ENCODE data around the gene RXRB.

Gene RXRB

DNA sequence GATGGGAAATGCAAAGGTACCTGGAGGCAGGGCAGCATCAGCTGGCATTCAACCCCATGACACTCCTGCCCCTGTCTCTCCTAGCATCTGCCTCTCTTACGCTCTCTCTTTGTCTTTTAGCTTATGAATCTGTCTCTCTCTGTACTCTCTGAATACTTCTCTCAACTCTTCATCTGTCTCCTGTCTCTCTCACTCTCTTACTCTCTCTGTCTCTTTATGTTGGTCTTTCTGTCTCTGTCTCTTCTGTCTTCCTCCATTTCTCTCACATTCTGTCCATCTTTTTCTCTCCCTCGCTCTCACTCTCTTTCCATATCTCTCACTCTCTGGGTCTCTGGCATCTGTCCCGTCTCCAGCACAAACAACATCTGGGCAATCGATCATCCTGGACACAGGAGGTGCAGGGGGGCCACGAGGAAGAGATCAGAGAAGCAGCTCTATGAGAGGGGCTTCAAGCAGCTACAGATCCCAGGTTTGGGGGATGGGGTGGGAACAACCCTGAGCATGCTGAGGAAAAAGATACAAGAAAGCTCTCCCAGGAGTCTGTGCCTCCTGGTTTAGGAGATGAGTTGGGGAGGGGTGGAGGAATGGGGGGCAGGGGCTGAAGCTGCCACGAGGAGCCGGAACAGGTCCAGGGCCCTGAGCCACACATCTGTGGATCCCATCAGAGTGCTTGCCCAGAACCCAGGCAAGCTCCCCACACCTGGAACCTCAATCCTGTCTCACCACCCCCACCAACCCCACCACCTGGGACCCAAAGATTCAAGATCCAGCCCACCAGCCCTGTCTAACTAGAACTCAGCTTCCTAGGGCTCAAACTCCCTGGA is 10.6 kb downstream of the RXRB start:
- H3K4me3 ChIP-seq (ENCODE audit: low read depth in 1 of 2, low read length in 1 of 2) = no peak overlapping the region
- H3K27me3 ChIP-seq = peaks cover 94% of the 10 kb centered on the region
- no peak overlapping the region for H3K27ac ChIP-seq
- H3K9me3 ChIP-seq = no peaks in the 10 kb centered on the region
- peaks cover 3 to 14% of the 10 kb centered on the region in 2 experiments for H3K4me1 ChIP-seq (ENCODE audit: control insufficient read depth in 1 of 2, insufficient read depth in 1 of 2, low read depth in 1 of 2, low read length in 1 of 2)
- peaks cover 13% of the 10 kb centered on the region for H3K36me3 ChIP-seq
- TF ChIP-seq, protein P1, sequence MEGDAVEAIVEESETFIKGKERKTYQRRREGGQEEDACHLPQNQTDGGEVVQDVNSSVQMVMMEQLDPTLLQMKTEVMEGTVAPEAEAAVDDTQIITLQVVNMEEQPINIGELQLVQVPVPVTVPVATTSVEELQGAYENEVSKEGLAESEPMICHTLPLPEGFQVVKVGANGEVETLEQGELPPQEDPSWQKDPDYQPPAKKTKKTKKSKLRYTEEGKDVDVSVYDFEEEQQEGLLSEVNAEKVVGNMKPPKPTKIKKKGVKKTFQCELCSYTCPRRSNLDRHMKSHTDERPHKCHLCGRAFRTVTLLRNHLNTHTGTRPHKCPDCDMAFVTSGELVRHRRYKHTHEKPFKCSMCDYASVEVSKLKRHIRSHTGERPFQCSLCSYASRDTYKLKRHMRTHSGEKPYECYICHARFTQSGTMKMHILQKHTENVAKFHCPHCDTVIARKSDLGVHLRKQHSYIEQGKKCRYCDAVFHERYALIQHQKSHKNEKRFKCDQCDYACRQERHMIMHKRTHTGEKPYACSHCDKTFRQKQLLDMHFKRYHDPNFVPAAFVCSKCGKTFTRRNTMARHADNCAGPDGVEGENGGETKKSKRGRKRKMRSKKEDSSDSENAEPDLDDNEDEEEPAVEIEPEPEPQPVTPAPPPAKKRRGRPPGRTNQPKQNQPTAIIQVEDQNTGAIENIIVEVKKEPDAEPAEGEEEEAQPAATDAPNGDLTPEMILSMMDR (IDR thresholded peaks at IDR 0.05) = no peak

DNA sequence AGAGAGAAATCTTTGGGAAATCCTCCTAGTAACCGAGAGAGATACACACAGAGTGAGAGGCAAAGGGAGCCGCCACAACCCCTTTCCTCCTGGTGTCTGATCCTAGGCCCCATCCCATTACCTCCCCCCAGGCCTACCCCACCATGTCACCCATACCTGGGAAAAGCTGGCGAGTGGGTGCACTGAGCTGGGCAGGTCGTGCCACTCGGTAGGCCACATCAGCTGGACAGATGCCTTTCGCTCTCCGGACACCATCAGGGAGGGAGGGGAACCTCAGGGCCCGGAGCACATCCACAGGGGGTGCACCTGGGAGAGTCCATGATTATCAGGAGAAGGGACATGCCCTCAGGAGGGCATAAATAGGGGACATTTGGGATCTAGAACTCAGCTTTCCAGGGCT is 11.3 kb downstream of the RXRB start:
- no peaks in the 10 kb centered on the region for H3K9me3 ChIP-seq
- H3K27ac ChIP-seq = no peak overlapping the region
- no peak overlapping the region for H3K4me3 ChIP-seq (ENCODE audit: low read depth in 1 of 2, low read length in 1 of 2)
- peaks cover 91% of the 10 kb centered on the region for H3K27me3 ChIP-seq
- peaks cover 3 to 14% of the 10 kb centered on the region in 2 experiments for H3K4me1 ChIP-seq (ENCODE audit: control insufficient read depth in 1 of 2, insufficient read depth in 1 of 2, low read depth in 1 of 2, low read length in 1 of 2)
- H3K36me3 ChIP-seq = peaks cover 6% of the 10 kb centered on the region
- TF ChIP-seq, protein P1 (IDR thresholded peaks at IDR 0.05) = no peak

DNA sequence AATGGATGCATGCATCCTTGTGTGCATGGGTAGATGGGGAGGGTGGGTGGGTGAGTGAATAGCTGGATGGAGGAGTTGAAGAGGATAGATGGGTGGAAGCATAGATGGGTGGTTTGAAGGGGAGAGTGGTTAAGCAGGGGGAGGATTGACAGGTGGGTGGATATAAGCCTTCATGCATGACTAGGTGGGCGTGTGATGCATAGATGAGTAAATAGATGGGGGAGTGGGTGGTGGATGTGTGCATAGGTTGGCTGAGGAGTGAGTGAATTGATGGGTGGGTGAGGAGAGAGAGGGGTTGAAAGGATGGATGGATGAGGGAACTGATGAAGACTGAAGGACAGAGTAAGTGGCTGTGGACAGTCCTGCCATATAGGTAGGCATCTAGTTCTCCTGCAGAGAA is 12.7 kb downstream of the RXRB start:
- Histone ChIP-seq H3K36me3 (no peaks in the 10 kb centered on the region), H3K4me1 (ENCODE audit: control insufficient read depth in 1 of 2, insufficient read depth in 1 of 2, low read depth in 1 of 2, low read length in 1 of 2) (peaks cover 6 to 21% of the 10 kb centered on the region in 2 experiments), H3K4me3 (ENCODE audit: low read depth in 1 of 2, low read length in 1 of 2) (no peak overlapping the region), H3K9me3 (no peaks in the 10 kb centered on the region), H3K27me3 (peaks cover 77% of the 10 kb centered on the region), H3K27ac (no peak overlapping the region)
- TF ChIP-seq, protein P1 (IDR thresholded peaks at IDR 0.05) = no peak

DNA sequence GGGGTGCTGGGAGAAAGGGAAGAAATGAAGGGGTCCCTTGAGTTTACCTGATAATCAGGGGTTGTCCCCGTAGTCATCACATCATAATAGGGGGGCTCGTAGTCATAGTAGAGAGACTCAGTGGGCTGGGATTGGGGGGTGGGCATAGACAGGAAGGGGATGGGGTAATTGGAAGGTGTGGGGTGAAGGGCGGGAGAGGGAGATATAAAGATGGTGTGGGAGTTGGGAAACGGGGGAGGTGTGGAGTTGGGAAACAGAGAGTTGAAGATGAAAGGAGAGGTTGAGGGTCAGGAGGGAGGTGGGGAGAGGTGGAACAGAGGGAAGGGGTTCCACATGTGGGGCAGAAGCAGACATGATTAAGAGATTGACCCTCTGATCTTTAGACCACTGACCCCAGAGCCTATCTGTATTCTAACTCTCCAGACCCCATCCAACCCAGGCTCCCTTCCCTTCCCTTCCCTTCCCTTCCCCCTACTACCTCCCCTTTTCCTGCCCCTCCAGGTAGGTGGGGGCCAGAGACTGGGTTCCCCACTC is 14.7 kb downstream of the RXRB start:
- Histone ChIP-seq H3K27ac (no peak overlapping the region), H3K27me3 (peaks cover 56% of the 10 kb centered on the region), H3K4me1 (ENCODE audit: control insufficient read depth in 1 of 2, insufficient read depth in 1 of 2, low read depth in 1 of 2, low read length in 1 of 2) (peaks cover 5 to 14% of the 10 kb centered on the region in 2 experiments), H3K4me3 (ENCODE audit: low read depth in 1 of 2, low read length in 1 of 2) (no peak overlapping the region), H3K36me3 (no peaks in the 10 kb centered on the region), H3K9me3 (no peaks in the 10 kb centered on the region)
- TF ChIP-seq, protein P1 (IDR thresholded peaks at IDR 0.05) = no peak

DNA sequence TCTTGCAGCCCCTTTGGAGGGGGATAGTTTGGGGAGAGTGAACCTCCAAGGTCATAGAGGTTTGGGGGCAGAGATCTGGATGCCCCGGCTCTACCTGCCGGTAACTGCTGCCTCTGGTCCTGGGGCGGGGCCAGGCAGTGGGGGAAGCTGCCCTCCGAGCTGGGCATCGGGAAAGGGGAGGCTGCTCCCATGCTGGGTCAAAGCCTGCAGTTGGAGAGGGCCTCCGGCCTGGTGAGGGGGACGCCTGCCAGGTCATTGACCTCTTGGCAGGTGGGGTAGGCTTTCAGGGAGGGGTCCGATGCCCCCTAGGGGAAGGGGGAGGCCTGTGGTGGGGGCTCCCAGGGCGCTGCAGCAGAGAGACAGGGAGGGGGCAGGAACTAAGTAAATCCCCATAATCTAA is 15.3 kb downstream of the RXRB start:
- H3K27me3 ChIP-seq = peaks cover 51% of the 10 kb centered on the region
- H3K9me3 ChIP-seq = no peaks in the 10 kb centered on the region
- TF ChIP-seq, protein P1 (IDR thresholded peaks at IDR 0.05) = no peak
- H3K4me1 ChIP-seq (ENCODE audit: control insufficient read depth in 1 of 2, insufficient read depth in 1 of 2, low read depth in 1 of 2, low read length in 1 of 2) = peaks cover 5 to 14% of the 10 kb centered on the region in 2 experiments
- no peak overlapping the region for H3K4me3 ChIP-seq (ENCODE audit: low read depth in 1 of 2, low read length in 1 of 2)
- no peaks in the 10 kb centered on the region for H3K36me3 ChIP-seq
- H3K27ac ChIP-seq = no peak overlapping the region

Measured in neutrophil (primary cell).